NCI-H2171 treated with DMSO at 0.1 percent for 48 hours (cell line): ENCODE results near the gene SETD3.
"Not testable (repeated sequence)": the region's sequence is repeated elsewhere in the genome, so short reads cannot be mapped to it uniquely, and the experiment has no call there.

Source experiments
- DNase-seq: peaks from one replicate; lab custom pipeline; 2025; lab: John Stamatoyannopoulos, UW

The SETD3 gene

DNA sequence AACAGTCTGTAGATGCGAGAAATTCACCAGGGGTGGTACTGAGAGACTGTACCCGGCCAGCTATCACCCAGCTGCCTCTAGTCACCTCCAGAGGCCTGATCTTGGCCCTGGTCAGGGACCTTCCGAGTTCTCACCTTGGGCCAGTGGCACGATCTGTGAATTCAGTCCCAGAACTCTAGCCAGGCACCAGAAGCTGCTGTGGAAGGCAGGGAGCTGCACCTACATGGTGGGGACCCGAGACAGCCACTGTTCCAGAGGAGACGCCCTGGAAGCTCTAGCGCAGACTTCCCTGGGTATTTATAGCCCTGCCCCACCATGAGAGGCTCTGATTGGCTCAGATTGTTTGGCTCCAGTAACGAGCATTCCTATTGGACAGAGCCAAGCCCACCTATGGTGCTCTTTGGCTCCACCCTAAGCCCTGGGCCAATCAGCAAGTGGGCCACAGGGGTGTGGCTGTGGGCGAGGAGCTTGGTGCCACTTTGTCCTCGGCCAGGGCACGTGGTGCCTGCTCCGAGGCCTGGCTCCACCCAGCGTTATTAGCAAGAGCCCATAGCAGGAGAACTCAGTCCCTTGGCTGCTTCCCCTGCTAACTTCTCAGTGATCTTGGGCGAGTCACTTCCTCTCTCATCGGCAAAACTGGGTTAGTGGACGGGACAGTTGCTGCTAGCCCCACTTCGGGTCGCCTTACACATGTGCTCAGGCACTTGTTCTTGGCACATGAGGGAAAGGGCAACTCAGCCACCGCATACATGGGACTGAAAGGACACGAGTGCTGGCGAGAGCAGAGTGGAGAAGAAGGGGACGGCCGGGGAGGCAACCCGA is 119.7 kb downstream of the SETD3 start:
- no peak for DNase-seq

- no peak for DNase-seq
Observed at GRCh38 chr14:99359906-99360305, 120.8 kb downstream of the SETD3 start.

- no peak for DNase-seq
Observed at GRCh38 chr14:99357916-99358390, 122.7 kb downstream of the SETD3 start.

GRCh38 chr14:99357151-99357915 is 123.3 kb downstream of the SETD3 start:
- DNase-seq: no peak

- DNase-seq: no peak
Observed at GRCh38 chr14:99356031-99356608, 124.5 kb downstream of the SETD3 start.

DNA sequence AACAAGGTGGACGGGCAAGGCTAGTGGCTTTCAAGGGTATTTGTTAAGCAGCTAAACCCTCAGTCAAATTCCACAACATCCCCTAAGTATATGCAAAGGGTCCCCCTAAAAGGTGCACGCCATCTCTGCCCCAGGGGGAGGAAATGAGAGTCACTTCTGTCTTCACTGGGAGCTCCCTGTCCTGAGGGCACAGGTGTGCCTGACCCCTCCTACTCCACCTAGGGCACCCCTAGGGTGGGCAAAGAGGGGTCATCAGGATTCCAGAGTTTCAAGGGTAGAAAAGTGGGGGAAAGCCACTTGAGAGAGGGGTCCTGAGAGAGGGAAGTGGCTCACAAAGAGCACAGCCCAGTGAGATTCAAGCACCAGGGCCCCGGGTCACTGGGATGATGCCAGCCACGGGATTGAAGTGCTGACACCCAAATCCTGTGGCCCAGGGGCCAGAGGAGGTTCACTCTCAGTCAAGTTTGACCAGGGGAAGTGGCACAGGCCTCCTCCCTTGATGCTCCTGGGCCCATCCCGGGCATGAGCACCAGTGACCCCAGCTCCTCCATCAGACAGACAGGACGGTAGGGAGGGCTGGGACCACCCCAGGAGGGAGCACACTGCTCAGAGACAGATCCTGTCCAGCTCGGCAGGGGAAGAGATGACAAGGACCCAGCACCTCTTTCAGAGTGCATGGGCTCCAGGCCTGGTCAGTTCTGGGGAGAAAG is 126.3 kb downstream of the SETD3 start:
- DNase-seq: no peak

- no peak for DNase-seq
Observed at GRCh38 chr14:99352688-99353280, 127.9 kb downstream of the SETD3 start.

- no peak for DNase-seq
Observed at GRCh38 chr14:99351166-99352007, 129.3 kb downstream of the SETD3 start.

- no peak for DNase-seq
Observed at GRCh38 chr14:99350751-99351150, 129.9 kb downstream of the SETD3 start.

DNA sequence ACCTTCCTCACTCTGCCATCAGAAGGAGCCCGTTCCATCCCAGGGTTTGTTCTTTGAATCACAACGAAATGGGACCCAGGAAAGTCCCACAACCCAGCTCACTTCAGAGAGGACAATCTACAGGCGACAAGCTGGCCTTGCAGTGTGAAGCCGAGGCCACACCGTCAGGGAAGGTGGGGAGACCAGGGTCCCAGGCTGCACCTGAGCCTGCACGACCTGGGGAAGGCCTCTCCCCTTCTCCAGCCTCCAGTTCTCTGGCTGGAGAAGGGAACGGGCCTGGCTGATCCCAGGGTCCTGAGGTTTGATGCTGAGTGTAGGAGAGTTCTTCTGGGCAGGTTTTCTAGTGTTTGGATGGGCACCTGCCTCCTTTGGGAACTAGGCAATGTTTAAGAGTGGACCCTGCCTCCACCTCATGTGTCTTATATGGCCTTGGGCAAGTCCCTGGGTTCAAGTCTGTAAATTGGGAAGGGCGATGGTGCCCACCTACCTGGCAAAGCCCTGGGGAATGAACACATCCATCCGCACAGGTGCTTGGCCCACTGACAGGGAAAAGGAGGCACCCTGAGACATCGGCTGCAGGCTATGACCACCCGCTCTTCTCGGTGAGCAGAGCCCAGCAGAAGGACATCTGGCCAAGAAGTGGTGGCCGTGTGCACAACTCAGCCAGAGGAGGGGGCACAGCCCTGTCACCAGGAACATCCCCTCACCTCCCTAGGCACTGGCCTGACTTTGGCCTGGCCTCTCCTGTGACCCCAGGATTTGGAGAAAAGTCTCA is 130.8 kb downstream of the SETD3 start:
- no peak for DNase-seq

GRCh38 chr14:99348816-99349614 is 131.6 kb downstream of the SETD3 start:
- DNase-seq: peak; percentile 88

- not testable (repeated sequence) for DNase-seq
Observed at GRCh38 chr14:99348231-99348630, 132.4 kb downstream of the SETD3 start.
